NCI-H226 (cell line): Measurements from ENCODE around the gene CCDC174.

Source experiments
- DNase-seq: peaks from one replicate; pipeline ENCODE4 v3.0.0-alpha.2; 2015

CCDC174 gene

DNA sequence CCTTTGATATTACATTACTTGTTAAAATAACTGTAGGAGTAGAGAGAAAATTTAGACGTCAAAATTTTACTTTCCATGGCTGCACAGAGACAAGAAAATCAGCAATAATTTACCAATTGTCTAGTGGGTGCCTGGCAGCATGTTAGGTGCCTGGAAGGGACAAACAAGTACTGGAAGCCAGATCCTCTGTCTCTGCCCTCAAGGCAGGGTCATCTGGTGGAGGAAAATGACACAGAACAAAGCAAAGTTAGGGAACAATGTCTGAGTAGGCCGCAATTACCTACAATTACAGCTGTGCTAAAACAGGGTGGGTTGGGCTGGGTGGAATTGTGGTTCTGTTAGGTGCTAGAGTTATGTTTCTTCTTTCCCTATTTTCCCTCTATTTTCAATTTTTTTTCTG lies 7.4 kb downstream of the CCDC174 start:
- DNase-seq = no peak

DNA sequence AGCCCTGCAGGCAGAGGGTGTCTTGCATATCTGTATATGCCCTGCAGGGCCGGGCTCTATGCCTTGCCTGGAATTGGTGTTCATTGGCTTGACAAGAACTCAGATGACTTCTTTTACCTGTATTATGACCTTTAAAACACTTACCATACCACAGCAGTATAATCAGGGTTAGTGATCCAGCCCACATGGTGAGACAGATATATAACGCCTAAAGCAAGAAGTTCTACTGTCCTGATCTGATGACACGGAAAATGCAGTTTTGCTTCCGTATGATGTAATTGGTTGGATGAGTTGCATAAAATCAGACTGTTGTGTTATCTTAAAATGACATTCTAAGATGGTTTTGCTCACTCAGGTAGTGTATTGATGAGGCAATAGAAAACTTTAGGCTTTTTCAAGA lies 9.4 kb downstream of the CCDC174 start:
- DNase-seq = no peak

DNA sequence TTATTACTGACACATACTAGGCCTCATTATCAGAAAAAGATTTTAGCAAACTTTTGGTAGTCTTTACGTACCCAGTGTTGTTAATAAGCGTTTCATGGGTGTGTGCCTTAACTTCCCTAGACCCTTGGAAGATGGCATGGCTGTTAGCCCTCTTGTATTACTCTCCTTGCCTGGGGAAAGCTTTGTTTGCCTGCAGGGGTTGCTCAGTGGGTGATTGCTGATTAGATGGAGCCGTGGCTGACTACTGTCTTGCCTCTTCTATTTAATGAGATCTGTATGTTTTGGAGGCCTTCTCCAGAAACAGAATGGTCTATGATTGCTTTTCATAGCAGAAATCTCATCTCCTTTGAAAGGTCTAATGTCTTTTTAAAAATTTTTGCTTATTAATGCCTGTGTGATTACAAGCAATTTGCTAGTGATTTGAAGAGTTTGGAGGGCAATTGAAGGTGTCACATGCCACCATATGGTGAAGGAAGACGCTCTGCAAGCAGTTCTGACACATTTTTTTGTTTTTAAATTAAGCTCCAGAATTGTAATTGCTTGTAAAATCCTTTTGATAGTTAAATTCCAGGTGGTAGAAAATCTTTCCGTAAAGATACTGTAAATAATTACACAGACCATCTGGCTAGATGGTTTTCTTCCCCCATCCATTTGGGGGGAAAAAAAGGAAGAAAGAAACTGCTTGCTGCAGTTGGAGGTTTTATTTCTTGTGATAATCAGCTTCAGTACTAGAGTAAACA lies 12.0 kb downstream of the CCDC174 start:
- DNase-seq = no peak

DNA sequence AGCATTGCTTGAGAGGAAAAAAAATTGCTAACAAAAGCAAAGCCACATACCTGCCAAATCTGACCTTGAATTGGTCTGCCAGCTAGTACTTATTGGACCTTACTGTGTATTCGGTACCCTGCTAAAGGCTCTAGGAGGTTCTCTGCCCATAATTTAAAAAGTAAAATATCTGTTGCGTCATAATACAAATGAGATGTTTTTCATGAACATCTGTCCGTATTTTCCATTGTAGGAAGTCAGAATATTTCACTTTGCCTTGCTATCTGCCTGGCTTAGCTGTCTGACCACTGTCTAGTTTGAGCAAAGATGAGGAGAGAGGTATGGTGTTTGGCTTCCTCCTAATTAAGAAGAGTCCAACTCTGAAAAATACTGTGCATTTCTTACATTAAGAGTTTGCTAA lies 12.6 kb downstream of the CCDC174 start:
- no peak for DNase-seq

DNA sequence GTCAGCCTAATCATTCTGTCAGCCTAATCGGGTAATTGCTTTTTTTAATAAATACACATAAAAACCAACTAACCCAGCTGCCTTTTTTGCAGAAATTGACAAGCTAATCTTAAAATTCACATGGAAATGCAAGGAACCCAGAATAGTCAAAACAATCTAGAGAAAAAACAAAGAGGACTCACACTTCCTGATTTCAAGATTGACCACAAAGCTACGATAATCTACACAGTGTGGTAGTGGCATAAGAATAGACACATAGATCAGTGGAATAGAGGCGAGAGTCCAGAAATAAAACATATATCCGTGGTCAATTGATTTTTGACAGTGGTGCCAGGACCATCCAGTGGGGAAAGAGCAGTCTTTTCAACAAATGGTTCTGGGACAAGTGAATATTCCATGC lies 21.0 kb downstream of the CCDC174 start:
- no peak for DNase-seq

DNA sequence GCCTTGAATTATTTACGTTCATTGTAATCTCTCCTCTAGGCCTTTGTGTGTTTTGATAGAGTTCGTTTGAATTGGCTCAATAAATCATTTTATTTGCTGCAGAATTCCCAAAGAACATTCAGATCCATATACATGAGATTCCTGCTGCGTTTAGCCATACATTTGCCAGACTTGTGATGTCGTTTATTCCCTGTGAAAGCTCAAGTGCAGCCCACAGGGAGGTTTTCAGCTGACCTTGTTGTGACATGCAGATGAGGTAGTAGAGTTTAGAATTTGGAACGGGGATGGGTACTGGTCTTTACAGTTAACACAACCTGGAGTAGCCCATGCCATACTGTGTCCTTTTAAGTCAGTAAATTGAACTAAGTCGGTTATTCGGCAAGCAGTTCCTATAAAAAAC lies 23.3 kb downstream of the CCDC174 start, which contains the start of gene C3orf20:
Gene C3orf20, plus strand, starts transcription at position 301 of the 400 bp plus-strand sequence. CDS start 7,573 bp downstream, outside the sequence.
- no peak for DNase-seq

DNA sequence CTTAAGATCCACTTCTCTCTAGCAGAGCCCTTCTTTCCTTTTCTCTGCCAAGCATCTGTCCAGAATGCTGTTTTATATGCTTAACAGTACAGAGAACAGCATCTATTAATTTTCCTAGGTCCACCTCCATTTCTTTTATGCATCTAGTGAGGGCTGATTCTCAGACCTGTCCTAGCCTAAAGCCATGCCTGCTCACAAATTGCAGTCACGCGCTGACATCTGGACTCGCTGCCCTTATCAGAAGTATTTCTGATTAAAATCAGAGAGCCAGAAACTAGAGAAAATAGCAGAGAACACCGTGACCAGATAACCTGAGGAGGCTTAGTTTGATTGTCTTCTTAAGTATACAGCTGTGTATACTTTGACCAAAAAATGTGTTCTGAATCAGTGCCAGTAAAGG lies 25.3 kb downstream of the CCDC174 start:
- no peak for DNase-seq

DNA sequence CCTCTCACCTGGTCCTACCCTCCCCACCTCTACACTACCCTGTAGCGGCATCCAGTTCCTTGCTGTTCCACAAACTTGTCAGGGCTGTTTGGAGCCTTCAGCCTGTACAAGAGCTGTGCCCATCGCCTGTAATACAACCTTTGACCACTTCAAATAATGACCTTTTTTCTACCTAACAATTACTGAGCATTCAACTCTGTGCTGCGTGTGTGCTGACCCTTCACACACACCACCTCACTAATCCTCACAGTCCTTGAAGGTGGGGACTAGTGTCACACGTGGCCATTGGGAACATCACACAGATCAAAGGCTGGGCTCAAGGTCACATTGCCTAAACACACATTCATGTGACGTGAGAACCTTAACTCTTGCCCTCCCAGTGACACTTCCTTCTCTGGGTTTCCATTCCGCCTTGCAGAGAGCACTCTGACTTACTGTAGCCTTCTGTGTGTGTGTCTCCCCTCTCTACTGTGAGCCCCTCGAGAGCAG lies 26.5 kb downstream of the CCDC174 start:
- DNase-seq = no peak

DNA sequence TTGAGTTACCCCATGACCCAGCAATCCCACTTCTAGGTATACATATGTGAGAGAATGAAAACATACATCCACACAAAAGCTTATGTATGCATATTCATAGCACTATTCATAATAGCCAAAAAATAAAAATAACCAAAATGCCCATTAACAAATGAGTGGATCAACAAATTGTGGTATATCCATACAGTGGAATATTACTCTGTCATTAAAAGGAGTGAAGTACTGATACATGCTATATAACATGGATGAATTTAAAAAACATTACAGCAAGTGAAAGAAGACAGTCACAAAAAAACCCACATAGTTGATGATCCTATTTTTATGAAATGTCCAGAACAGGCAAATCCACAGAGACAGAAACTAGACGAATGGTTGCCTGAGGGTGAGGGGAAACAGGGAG lies 28.6 kb downstream of the CCDC174 start:
- DNase-seq = no peak

DNA sequence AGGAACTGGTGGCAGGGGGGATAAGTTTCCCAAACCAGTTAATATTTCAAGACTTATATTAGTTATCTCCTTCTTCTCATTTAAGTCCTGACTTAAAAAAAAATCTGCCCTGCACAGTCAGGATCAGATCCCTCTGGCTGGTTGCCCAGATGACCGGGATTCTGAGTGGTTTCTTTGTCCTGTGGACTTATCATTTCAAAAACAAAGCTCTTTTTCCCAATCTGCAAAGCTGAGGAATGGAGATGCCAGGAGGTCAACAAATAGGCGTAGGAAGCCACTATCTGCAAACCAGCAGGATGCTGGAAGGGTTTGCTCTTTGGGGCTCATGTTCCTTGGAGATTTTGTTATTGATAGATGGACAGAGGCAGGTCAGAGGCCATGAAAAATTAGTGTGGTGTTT lies 29.2 kb downstream of the CCDC174 start:
- no peak for DNase-seq

DNA sequence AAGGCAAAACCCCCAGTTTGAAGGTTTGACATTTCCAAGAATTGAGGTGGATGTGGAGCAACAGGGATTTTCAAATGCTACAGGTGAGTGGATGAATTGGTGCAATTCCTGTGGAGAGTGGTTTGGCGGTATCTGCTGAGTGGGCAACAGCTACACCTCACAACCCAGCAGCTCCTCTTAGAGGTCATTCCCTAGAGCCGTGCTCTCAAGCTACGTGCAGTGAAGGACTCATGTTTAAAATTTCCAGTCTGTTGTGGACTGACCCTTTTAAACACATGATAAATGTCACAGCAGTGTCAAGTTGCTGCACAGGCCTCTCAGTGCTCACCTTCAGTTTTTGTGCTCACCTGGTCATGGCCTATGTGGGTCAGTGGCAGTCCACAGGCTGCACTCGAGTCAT lies 32.9 kb downstream of the CCDC174 start:
- DNase-seq = no peak

DNA sequence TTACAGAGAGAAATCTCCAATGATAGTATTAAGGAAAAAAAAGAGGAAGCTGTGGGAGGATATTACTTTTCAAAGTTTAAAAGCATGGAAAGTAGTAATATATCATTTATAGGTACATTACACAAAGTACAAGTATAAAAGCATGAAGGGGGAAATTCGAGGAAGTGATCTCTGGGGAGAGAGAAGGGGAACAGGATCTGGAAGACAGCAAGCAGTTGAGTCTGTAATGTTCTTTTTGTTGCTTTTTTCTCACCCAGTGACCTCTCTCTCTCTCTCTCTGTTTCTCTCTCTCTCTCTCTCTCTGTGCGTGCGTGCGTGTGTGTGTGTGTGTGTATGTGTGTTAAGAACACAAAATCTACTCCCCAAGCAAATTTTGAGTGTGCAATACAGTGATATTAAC lies 33.6 kb downstream of the CCDC174 start:
- DNase-seq = no peak

DNA sequence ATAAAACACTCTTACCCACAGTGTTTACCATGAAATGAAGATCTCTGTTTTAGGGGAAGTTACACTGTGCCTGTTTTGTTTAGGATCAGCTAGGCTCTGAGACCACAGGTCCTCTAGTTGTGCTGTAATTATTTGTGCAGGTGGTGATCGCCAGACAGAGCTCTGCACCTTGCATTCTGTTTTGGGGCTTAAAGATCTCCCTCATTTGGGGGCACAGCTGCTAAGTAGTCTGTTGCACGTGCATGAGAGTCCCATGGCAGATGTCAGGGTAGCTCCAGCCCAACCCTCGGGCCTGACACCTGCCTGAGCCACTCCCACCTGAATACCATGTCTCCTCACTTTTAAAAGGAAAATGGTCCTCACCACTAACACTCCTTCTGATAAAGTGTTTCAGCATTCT lies 35.8 kb downstream of the CCDC174 start:
- DNase-seq = no peak

DNA sequence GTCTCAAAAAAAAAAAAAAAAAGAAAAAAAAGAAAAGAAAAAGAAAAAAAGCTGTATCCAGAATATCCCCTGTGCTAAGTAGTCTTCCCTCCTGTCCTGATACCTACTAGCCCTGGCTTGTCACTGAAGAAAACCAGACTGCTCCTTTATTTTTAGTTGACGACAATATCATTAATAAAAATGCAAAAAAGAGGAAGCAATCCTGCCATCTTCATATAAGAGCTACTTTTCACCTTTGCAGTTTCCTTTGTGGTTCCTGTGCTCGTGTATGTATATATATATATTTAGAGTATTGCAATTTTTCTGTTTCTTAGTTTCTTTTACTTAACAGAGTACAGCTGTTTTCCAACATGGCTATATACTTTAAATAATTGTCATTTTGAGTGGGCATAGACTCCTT lies 37.0 kb downstream of the CCDC174 start:
- DNase-seq = no peak

DNA sequence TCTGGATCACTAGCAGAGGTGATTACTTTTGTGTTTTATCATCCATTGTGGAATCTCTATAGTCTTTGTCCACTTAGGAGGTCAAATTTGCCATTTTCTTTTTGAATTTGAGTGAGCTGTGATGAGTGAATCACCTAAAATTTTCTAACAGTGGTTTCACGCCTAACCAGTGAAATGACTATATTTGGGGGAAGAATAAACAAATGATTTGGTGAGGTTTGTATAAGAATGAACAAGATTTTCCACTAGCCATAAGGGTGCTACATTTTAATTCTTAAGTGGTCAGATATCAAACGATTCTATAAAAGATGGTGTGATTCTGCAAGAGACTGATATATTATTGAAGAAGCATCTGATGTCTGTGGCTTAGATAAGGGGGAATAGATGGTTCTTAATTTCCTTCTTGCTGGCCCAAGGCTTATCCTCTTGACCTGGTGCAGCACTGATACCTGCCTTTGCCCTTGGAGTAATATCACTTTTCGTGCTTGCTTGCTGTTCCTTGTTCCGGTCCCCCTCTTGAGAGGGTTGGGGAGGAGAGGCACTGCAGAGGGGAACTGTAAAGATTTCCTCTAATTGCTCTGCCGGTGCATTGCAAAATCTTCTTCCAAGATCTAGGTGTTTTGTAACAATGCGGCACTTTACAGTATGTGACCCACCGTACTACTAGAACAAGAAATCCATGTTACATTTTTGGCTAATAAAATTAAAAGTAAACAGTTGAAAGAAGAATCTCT lies 37.9 kb downstream of the CCDC174 start:
- no peak for DNase-seq

DNA sequence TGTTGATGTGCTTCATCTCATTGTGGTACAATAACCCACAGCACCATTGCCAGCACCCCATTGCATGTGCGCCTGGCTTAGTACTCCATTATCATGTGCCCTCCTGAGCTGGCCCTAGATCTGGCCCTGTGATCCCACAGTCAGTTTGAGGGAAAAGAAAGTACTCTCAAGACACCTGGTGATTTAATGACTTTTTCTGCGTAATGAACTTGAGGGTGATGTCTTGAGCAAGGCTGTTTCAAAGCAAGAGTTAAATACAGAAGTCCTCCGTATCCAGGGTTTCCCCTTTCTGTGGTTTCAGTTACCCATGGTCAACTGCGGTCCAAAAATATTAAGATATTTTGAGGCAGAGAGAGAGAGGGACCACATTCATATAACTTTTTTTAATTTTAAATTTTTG lies 39.7 kb downstream of the CCDC174 start:
- DNase-seq = no peak

DNA sequence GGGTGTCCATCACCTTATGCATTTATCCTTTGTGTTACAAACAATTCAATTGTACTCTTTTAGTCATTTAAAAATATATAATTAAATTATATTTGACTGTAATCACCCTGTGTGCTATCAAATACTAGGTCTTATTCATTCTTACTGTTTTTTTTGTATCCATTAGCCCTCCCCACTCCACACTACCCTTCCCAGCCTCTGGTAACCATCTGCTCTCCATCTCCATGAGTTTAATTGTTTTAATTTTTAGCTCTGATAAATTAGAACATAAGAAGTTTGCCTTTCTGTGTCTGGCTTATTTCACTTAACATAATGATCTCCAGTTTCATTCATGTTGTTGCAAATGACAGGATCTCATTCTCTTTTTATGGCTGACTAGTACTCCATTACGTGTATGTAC lies 40.2 kb downstream of the CCDC174 start:
- DNase-seq = no peak

DNA sequence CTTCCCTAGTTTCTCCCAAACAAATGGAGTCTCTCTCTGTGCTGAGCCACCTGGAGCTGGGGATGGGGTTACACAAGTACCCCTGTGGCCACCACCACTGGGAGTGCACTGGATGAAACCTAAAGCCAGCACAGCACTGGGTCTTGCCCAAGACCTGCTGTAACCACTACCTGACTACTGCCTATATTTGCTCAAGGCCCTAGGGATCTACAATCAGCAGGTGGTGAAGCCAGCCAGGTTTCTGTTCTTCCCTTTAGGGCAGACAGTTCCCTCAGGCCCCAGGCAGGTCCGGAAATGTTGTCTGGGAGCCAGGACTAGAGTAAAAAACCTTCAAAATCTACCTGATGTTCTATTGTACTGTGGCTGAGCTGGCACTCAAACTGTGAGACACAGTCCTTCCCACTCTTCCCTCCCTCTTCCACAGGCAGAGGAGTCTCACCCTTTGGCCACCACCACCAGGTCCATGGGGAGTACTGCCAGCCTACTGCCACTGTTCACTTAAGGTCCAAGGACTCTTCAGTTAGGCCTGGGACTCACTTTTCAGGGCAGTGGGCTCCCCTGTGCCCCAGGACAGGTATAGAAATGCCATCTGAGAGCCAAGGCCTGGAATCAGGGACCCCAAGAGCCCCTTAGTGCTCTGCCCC lies 47.2 kb downstream of the CCDC174 start:
- DNase-seq = no peak

DNA sequence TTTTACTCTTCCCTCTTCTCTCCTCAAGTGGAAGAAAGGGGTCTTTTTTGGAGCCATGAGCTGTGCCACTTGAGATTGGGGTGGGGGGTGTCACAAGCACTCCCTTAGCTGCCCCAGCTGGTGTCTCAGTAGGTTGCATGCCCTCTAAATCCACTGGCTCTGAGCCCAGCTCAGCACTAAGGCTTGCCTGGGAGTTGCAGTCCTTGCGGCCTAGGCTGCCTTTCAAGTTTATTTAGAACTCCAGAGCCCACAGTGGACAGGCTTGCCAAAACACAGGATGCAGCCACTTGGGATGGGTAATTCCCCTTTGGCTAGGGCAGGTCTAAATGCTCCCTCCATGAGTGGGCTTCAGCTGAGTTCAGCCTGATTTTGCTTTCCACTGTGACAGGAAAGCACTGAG lies 48.1 kb downstream of the CCDC174 start:
- DNase-seq = no peak

DNA sequence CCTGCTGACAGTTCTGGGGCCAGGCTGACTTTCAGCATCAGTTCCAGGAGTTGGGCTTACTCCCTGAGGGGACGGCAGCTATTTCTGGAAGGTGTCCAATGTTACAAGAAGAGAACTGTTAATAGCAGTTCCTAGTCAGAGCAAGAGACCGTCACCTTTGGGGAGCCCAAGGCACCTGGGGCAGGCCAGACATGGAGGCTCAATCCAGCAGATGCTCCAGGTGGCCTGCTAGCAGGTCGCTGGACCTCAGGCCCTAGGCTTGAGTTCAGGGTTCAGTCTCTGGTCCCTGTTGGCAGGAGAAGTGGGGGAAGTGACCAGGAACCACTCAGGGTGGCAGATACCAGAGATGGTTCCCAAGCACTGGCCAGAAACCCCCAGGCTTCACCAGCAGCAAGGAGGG lies 49.3 kb downstream of the CCDC174 start:
- DNase-seq = no peak

DNA sequence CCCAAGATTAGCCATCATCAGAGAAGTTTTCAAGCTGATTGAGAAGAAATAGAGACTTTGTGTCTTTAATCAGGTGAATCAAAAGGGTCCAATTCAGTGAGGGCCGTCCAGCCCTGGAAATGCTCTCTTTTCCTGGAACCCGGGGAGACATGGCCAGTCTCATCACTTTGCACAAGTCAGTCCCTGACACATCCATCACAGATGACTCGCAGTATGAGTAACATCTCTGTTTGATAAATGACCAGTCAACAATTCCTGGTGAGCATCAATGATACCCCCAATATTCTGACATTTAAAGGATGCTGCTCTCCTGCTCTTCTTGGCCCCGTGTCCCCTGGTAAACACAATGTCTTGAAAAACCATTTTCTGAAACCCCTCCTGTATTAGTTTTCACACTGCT lies 50.1 kb downstream of the CCDC174 start:
- no peak for DNase-seq

DNA sequence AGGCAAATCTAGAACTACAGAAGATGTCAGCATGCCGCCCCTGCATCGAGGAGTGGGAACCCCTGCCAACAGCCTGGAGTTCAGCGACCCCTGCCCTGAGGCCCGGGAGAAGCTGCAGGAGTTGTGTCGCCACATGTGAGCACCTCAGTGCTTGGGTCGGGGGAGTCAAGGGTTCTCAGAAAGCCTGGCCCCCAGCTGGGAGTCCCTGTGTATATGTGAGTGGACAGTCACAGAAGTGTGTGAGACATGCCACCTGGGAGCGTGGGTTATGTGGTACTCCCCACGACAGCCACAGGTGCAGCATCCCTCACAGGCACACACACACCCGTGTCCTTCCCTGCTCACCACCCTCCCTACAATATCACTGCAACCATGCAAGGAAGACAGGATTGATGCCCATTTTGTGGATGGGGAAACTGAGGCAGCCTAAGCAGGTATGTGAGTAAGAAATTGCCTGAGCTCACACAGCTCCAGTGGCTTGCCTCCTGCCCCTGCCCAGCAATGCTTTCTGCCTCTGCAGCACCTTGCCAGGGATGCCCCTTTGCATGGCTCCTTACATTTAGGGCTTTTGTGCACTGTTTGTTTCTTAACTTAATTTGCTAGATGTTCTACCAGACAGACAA lies 51.7 kb downstream of the CCDC174 start:
- DNase-seq = no peak

DNA sequence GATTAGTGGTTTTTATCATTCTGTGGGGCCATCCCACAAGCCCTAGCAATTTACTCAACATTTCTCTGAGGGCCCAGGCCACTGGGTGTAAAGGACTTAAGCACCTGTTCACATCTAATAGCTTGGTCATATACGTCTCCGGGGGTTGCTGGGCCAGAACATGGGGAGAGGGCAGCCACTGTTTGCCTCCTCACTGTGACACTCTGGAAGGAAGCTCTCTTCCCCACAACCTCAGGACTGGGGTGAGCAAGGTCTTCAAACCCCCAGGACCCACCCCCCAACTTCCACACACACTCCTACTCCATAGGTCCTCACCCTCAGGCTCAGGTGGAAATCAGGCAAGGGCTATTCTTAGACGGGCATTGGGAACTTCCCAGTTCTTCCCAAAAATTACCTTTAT lies 52.2 kb downstream of the CCDC174 start:
- no peak for DNase-seq

DNA sequence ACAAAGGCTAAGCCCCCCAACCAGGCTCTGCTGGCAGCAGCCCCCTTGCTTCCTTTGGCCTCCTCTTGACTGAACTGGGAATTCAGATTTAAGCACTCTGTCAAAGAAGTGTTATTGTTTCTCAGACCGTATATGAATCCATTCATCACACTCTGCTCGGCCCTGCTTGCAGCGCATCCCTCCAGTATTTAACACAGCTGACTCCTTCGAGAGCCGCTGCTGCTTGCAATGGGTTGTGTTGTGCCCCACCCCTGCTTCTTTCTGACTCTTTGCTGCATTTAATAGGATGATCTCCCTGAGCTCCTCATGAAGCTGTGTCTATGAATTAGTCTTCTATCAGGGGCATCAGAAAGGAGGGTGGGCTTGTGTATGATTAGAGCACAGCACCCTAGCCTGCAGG lies 54.5 kb downstream of the CCDC174 start:
- no peak for DNase-seq
